ENCODE measurements around the gene CA12. TPM values are rescaled to one million over a fixed set of nuclear protein-coding genes. Genes with fewer than 3 reads are reported as not detected.

CA12 gene
- total and polyA plus RNA-seq, 2 donors (not counting 3 experiments of a cell fraction or from before 2014, with no cell fraction given) = 1.1 to 5.9 TPM

- H3K27me3 ChIP-seq (ENCODE audit: control insufficient read depth in 2 of 2, insufficient read depth in 2 of 2, low read length in 2 of 2) = peaks cover 0 to 2% of the 10 kb centered on the region in 2 experiments
- H3K36me3 ChIP-seq (ENCODE audit: control insufficient read depth in 2 of 2, extremely low read depth in 1 of 2, insufficient read depth in 2 of 2, low read length in 2 of 2) = no peaks in the 10 kb centered on the region
- TF ChIP-seq JUN (IDR thresholded peaks at IDR 0.05; ENCODE audit: borderline replicate concordance, insufficient read depth, insufficient read length, low read depth) = no peak
- TF ChIP-seq GATA2 (IDR thresholded peaks at IDR 0.05; ENCODE audit: insufficient read depth, insufficient read length, low read depth, low read length) = no peak
- no peak for TF ChIP-seq POLR2AphosphoS5 (IDR thresholded peaks at IDR 0.05; ENCODE audit: insufficient read depth, low read depth, low read length)
- no peak for TF ChIP-seq EZH2 (IDR thresholded peaks at IDR 0.05; ENCODE audit: borderline replicate concordance, low read depth, low read length, severe bottlenecking)
- no peak for TF ChIP-seq MYC (IDR thresholded peaks at IDR 0.05; ENCODE audit: low read depth, low read length)
- TF ChIP-seq, protein P1, sequence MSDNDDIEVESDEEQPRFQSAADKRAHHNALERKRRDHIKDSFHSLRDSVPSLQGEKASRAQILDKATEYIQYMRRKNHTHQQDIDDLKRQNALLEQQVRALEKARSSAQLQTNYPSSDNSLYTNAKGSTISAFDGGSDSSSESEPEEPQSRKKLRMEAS (IDR thresholded peaks at IDR 0.05; ENCODE audit: insufficient read depth, insufficient read length) = no peak
- TF ChIP-seq FOS (IDR thresholded peaks at IDR 0.05; ENCODE audit: borderline replicate concordance, insufficient read depth, low read length) = no peak
- TF ChIP-seq POLR2A (IDR thresholded peaks at IDR 0.05; ENCODE audit: low read depth, low read length) = no peak
- H3K4me2 ChIP-seq (ENCODE audit: insufficient read depth, low read length) = no peak overlapping the region
- no peak overlapping the region for H3K27ac ChIP-seq (ENCODE audit: insufficient read depth, low read depth, low read length)
- no peak overlapping the region for H3K4me3 ChIP-seq (replicated peaks in 1 of 3; ENCODE audit: insufficient read depth in 1 of 3, low read depth in 1 of 3, low read length in 3 of 3)
- no peak overlapping the region for H2AFZ ChIP-seq (ENCODE audit: low read depth, low read length)
- no peaks in the 10 kb centered on the region for H3K9me1 ChIP-seq (replicated peaks; ENCODE audit: control insufficient read depth, extremely low read depth, insufficient read depth, low read length)
- H3K9me3 ChIP-seq (replicated peaks; ENCODE audit: control insufficient read depth, insufficient read depth, low read length) = no peaks in the 10 kb centered on the region
- H3K9ac ChIP-seq (replicated peaks; ENCODE audit: extremely low read depth, insufficient read depth, low read length) = no peak overlapping the region
- dilution Hi-C loops (cut with MboI; ENCODE audit: extremely low pct_ligation_motif_present, low sequenced_read_pairs) = no loop called here
- FAIRE-seq = no peak
- peaks cover 10% of the 10 kb centered on the region for H3K4me1 ChIP-seq (ENCODE audit: control insufficient read depth, extremely low read depth, insufficient read depth, low read length)
- H3K79me2 ChIP-seq (ENCODE audit: control insufficient read depth, insufficient read depth, low read length) = no peaks in the 10 kb centered on the region
- intact Hi-C loops (cut with micrococcal nuclease) = no loop called here
- CTCF ChIA-PET = no interaction called here
- H4K20me1 ChIP-seq (replicated peaks; ENCODE audit: control insufficient read depth, extremely low read depth, insufficient read depth, low read length) = no peaks in the 10 kb centered on the region
- BruUV-seq (replicated peaks) = no TSS peak
- no peak for DNase-seq (ENCODE audit: low read depth, low spot score)
- POLR2A ChIA-PET = no interaction called here
These were observed 46.8 kb downstream of the CA12 start for GRCh38 chr15:63334821-63335220.

Data from endothelial cell of umbilical vein (primary cell).